ENCODE data around the gene CTPS2.
"Not testable (repeated sequence)": the region's sequence is repeated elsewhere in the genome, so short reads cannot be mapped to it uniquely, and the experiment has no call there.

CTPS2 gene

DNA sequence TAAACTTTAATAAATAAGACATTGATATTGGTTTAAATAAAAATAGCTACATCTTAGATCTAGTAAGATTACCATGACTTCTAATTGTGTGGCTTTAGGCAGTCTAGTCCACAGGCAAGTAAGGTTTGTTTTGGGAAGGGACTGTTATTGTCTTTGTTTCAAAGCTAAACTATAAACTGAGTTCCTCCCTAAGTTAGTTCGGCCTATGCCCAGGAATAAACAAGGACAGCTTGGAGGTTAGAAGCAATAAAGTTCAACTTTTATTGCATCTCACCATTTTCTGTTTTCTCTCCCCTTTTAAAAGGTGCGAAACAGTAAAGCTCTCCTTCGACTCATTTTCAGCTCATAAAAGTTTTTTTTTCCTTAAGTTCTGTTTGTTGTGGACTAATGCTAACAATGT lies 133.0 kb downstream of the CTPS2 start:
- DNase-seq (ENCODE audit: low read depth in 1 of 2, low spot score in 1 of 2) = peak in 1 of 2 experiments; percentile 72
- peak; percentile 45; the same call in 1 of the 2 replicates for TF ChIP-seq JUND (IDR thresholded peaks at IDR 0.05; ENCODE audit: low read depth)
- in situ Hi-C loops (cut with HindIII; ENCODE audit: low pct_unique_long_range_greater_than_20kb, low sequenced_read_pairs) = no loop called here

- DNase-seq (ENCODE audit: low read depth in 1 of 2, low spot score in 1 of 2) = peak in 1 of 2 experiments; percentile 81
- TF ChIP-seq JUND (IDR thresholded peaks at IDR 0.05; ENCODE audit: low read depth) = no peak
- in situ Hi-C loops (cut with HindIII; ENCODE audit: low pct_unique_long_range_greater_than_20kb, low sequenced_read_pairs) = no loop called here
Observed at GRCh38 chrX:16578218-16578617, 134.3 kb downstream of the CTPS2 start.

GRCh38 chrX:16577483-16578029 lies 134.9 kb downstream of the CTPS2 start:
- DNase-seq (ENCODE audit: low read depth in 1 of 2, low spot score in 1 of 2) = no peak
- in situ Hi-C loops (cut with HindIII; ENCODE audit: low pct_unique_long_range_greater_than_20kb, low sequenced_read_pairs) = no loop called here

DNA sequence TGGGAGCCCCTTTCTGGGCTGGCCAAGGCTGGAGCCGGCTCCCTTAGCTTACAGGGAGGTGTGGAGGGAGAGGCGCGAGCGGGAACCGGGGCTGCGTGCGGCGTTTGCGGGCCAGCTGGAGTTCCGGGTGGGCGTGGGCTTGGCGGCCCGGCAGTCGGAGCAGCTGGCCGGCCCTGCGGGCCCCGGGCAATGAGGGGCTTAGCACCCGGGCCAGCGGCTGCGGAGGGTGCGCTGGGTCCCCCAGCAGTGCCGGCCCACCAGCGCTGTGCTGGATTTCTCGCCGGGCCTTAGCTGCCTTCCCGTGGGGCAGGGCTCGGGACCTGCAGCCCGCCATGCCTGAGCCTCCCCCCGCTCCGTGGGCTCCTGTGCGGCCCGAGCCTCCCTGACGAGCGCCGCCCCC lies 137.1 kb downstream of the CTPS2 start:
- DNase-seq (ENCODE audit: low read depth in 1 of 2, low spot score in 1 of 2); in situ Hi-C loops (cut with HindIII; ENCODE audit: low pct_unique_long_range_greater_than_20kb, low sequenced_read_pairs): not testable (repeated sequence)

More at GRCh38 chrX:16577483-16578029, 134.9 kb downstream of the CTPS2 start:
- no peak for TF ChIP-seq JUND (IDR thresholded peaks at IDR 0.05; ENCODE audit: low read depth)

DNA sequence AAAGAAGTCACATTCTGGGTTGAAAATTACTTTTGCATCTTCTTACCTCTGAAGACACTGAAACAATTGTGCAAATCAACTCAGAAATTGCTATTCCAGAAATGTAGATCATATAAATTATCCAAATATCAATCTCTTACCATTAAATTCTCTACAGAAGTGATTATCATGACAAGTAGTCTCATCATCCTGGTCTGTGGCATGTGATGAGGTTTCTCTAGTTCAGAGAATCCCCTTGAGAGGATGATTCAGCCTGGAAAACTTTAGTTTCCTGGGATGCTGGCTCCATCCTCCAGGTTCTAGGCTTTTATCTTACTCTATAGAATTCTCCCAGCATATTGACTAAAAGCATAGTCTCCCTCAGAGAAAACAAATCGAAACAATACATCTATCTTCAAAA lies 138.7 kb downstream of the CTPS2 start:
- DNase-seq (ENCODE audit: low read depth in 1 of 2, low spot score in 1 of 2) = no peak
- TF ChIP-seq JUND (IDR thresholded peaks at IDR 0.05; ENCODE audit: low read depth) = no peak
- in situ Hi-C loops (cut with HindIII; ENCODE audit: low pct_unique_long_range_greater_than_20kb, low sequenced_read_pairs) = no loop called here

DNA sequence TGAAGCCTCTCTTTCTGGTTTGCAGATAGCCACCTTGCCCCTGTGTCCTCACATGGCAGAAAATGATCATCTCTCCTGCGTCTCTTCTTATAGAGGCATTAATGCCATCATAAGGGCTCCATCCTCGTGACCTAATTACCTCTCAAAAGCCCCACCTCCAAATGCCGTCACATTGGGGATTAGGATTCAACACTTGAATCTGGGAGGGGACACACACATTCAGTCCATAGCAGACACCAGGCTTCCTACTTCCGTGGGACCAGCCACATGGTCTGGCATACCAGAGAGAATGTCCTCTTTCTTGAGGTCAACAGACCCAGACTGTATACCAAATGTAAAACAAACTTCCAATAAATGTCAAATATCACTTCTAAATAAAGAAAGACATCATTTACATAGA lies 144.8 kb downstream of the CTPS2 start:
- peak in 1 of 2 experiments; percentile 92 for DNase-seq (ENCODE audit: low read depth in 1 of 2, low spot score in 1 of 2)
- in situ Hi-C loops (cut with HindIII; ENCODE audit: low pct_unique_long_range_greater_than_20kb, low sequenced_read_pairs) = no loop called here
- TF ChIP-seq JUND (IDR thresholded peaks at IDR 0.05; ENCODE audit: low read depth) = no peak

DNA sequence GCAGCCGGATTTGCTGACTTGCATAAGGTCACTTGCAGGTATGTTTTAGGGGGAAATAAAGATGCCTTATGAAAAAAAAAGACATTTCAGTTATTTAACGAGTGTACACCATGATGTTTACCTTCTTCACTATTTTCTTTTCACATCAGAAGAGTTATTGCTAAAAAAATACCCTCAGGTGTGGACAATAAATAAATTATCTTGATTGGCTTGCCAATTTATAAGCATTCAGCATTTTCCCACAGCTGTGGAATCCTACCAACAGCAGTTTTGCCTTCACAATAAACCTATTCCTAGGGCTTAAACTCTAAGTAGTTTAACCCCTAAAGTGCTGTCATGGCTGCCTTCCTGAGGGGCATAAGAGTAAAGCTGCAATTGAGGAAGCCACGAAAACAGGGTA lies 145.9 kb downstream of the CTPS2 start:
- TF ChIP-seq JUND (IDR thresholded peaks at IDR 0.05; ENCODE audit: low read depth) = peak; percentile 98
- in situ Hi-C loops (cut with HindIII; ENCODE audit: low pct_unique_long_range_greater_than_20kb, low sequenced_read_pairs) = no loop called here
- DNase-seq (ENCODE audit: low read depth in 1 of 2, low spot score in 1 of 2) = peak in 1 of 2 experiments; percentile 97

DNA sequence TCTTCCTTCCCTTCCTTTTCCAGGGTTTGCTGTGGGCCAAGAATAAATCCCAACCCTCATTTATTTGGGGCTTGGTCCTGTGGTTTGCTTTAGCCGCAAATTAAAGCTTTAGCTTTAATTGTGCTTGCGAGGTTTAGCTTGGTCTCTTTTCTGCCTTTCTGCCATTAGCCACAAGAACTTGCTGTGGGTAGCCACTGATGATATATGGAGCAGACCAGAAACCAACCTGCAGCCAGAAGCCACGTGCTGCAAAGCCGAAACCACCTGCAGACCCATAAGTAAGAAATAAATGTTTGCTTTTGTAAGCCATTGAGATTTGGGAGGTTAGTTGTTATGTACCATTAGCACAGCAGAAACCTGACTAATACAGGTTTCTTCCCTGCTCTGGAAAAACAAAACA lies 152.3 kb downstream of the CTPS2 start:
- in situ Hi-C loops (cut with HindIII; ENCODE audit: low pct_unique_long_range_greater_than_20kb, low sequenced_read_pairs) = no loop called here
- TF ChIP-seq JUND (IDR thresholded peaks at IDR 0.05; ENCODE audit: low read depth) = no peak
- DNase-seq (ENCODE audit: low read depth in 1 of 2, low spot score in 1 of 2) = no peak

GRCh38 chrX:16559206-16559619 lies 153.3 kb downstream of the CTPS2 start:
- peak in 1 of 2 experiments; percentile 63 for DNase-seq (ENCODE audit: low read depth in 1 of 2, low spot score in 1 of 2)
- TF ChIP-seq JUND (IDR thresholded peaks at IDR 0.05; ENCODE audit: low read depth) = no peak
- in situ Hi-C loops (cut with HindIII; ENCODE audit: low pct_unique_long_range_greater_than_20kb, low sequenced_read_pairs) = no loop called here

- no peak for TF ChIP-seq JUND (IDR thresholded peaks at IDR 0.05; ENCODE audit: low read depth)
- in situ Hi-C loops (cut with HindIII; ENCODE audit: low pct_unique_long_range_greater_than_20kb, low sequenced_read_pairs) = no loop called here
- DNase-seq (ENCODE audit: low read depth in 1 of 2, low spot score in 1 of 2) = no peak
Observed at GRCh38 chrX:16558489-16558888, 154.0 kb downstream of the CTPS2 start.

DNA sequence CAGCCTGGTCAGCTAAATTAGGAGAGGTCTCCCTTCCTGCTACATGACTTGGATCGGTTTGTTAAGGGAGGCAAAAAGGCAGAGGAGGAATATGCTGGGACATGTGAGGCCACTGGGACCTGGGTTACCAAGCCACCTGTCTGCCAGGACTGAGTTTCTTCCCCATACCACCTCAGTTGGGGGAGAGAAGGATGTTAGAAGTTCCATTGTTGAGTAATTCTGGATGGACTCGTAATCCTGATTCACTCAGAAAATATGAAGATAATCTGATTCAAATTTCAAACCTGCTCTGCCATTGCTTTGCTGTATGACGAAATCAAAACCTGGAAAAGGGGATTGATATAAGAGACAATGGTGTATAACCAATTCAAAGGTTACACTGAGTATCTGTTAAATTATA lies 159.9 kb downstream of the CTPS2 start:
- no peak for TF ChIP-seq JUND (IDR thresholded peaks at IDR 0.05; ENCODE audit: low read depth)
- in situ Hi-C loops (cut with HindIII; ENCODE audit: low pct_unique_long_range_greater_than_20kb, low sequenced_read_pairs) = no loop called here
- no peak for DNase-seq (ENCODE audit: low read depth in 1 of 2, low spot score in 1 of 2)

GRCh38 chrX:16547644-16548043 lies 164.8 kb downstream of the CTPS2 start:
- TF ChIP-seq JUND (IDR thresholded peaks at IDR 0.05; ENCODE audit: low read depth) = no peak
- DNase-seq (ENCODE audit: low read depth in 1 of 2, low spot score in 1 of 2) = no peak
- in situ Hi-C loops (cut with HindIII; ENCODE audit: low pct_unique_long_range_greater_than_20kb, low sequenced_read_pairs) = no loop called here

DNA sequence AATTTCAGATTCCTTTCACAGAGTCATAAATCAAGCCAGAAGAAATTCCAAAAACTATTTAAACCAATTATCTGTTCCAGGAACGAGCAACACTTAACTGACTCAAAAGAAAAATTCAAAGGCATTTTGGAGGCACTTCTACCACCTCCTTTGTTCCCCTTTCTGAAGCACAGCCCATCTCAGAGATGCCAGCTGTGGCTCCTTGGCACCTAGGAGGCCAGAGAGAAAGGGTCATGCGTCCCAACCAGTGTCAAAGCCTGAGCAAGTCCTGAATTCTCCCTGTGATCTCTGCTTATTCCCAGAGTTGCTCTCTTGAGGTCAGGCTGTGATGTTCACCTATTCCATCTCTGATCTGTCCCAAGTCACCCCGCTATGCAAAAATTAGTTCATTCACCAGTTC lies 167.5 kb downstream of the CTPS2 start:
- TF ChIP-seq JUND (IDR thresholded peaks at IDR 0.05; ENCODE audit: low read depth) = no peak
- no peak for DNase-seq (ENCODE audit: low read depth in 1 of 2, low spot score in 1 of 2)
- in situ Hi-C loops (cut with HindIII; ENCODE audit: low pct_unique_long_range_greater_than_20kb, low sequenced_read_pairs) = no loop called here
